CD8-positive, alpha-beta memory T cell (primary cell): ENCODE data around the gene KCND1. TPM values are rescaled to one million over a fixed set of nuclear protein-coding genes. Genes with fewer than 3 reads are reported as not detected.

Experiments used
- CTCF ChIA-PET: fragments of 350-600 bp; sonication (Branson Sonifier 250); formaldehyde crosslinking; loops from one replicate; lab custom pipeline; 2021; ENCODE audit warnings: antibody characterized with exemption; lab: Charles Lee
- POLR2A ChIA-PET: fragments of 350-600 bp; sonication (Branson Sonifier 250); formaldehyde crosslinking; loops from one replicate; lab custom pipeline; 2021; ENCODE audit warnings: antibody characterized with exemption; lab: Charles Lee
- DNase-seq, 5 donors: peaks; one replicate each; pipeline versions ENCODE4 v3.0.0 to v3.0.0-alpha.2; 2020 to 2022; ENCODE audit warnings: mixed read lengths in 1 of 5
- H3K27ac ChIP-seq: one replicate; pipeline ENCODE4 v1.7.0; 2013; ENCODE audit warnings: low read depth, mild to moderate bottlenecking, low read length, moderate library complexity
- H3K27me3 ChIP-seq: 2 replicates; pipeline ENCODE4 v1.7.0; 2013; ENCODE audit warnings: low read length, mild to moderate bottlenecking; ENCODE audit not compliant: insufficient read depth, poor library complexity, severe bottlenecking
- H3K36me3 ChIP-seq: 2 replicates; pipeline ENCODE4 v1.7.0; 2013; ENCODE audit warnings: mild to moderate bottlenecking, low read length, moderate library complexity; ENCODE audit not compliant: insufficient read depth
- H3K4me1 ChIP-seq: 2 replicates; pipeline ENCODE4 v1.7.0; 2013; ENCODE audit warnings: mild to moderate bottlenecking, low read length, moderate library complexity; ENCODE audit not compliant: insufficient read depth
- H3K4me3 ChIP-seq: 2 replicates; pipeline ENCODE4 v1.7.0; 2013; ENCODE audit warnings: mild to moderate bottlenecking, low read length
- H3K9me3 ChIP-seq: 2 replicates; pipeline ENCODE4 v1.7.0; 2013; ENCODE audit warnings: mild to moderate bottlenecking, low read length
- H3K27ac Mint-ChIP-seq, 8 donors: one replicate each; pipeline ENCODE4 v1.8.0; 2020 to 2021; ENCODE audit warnings: mixed read lengths in 8 of 8, mild to moderate bottlenecking in 6 of 8, inconsistent platforms in 3 of 8, moderate library complexity in 3 of 8
- H3K27me3 Mint-ChIP-seq, 2 donors: one replicate each; pipeline ENCODE4 v1.8.0; 2020 to 2021; ENCODE audit warnings: mixed read lengths in 2 of 2, mild to moderate bottlenecking in 1 of 2, moderate library complexity in 1 of 2
- H3K36me3 Mint-ChIP-seq, 3 donors: one replicate each; pipeline ENCODE4 v1.8.0; 2020 to 2021; ENCODE audit warnings: mixed read lengths in 3 of 3, inconsistent platforms in 1 of 3, mild to moderate bottlenecking in 1 of 3
- H3K4me1 Mint-ChIP-seq, 3 donors: one replicate each; pipeline ENCODE4 v1.8.0; 2020 to 2021; ENCODE audit warnings: mixed read lengths in 3 of 3, inconsistent platforms in 1 of 3, mild to moderate bottlenecking in 1 of 3
- H3K4me3 Mint-ChIP-seq, 7 donors: one replicate each; pipeline ENCODE4 v1.8.0; 2020 to 2021; ENCODE audit warnings: mixed read lengths in 7 of 7, mild to moderate bottlenecking in 6 of 7, moderate library complexity in 4 of 7, inconsistent platforms in 2 of 7
- H3K9me3 Mint-ChIP-seq, 5 donors: one replicate each; pipeline ENCODE4 v1.8.0; 2020 to 2022; ENCODE audit warnings: mixed read lengths in 5 of 5, mild to moderate bottlenecking in 3 of 5, moderate library complexity in 2 of 5, inconsistent platforms in 1 of 5
- polyA plus RNA-seq: library from polyadenylated mRNA; unstranded; fragments of 300-500 nt; fragmentation: Illumina TruSeq; gene quantifications from one replicate; pipeline ENCODE4 v1.2.3, GENCODE V29; 2021
- total RNA-seq, 2 experiments: library from RNA; stranded (reverse); gene quantifications; one replicate each; pipeline ENCODE4 v1.2.3, GENCODE V29; 2021

The KCND1 gene
- total and polyA plus RNA-seq, 3 experiments from 2014 or later = 0.06 to 1.1 (median 0.72) TPM

GRCh38 chrX:48974574-48974973, 2.9 kb upstream of the KCND1 start:
- Histone ChIP-seq H3K27ac (no peak overlapping the region), H3K4me3 (no peak overlapping the region), H3K4me1 (peaks cover 11% of the 10 kb centered on the region), H3K9me3 (no peaks in the 10 kb centered on the region), H3K27me3 (no peaks in the 10 kb centered on the region), H3K36me3 (no peaks in the 10 kb centered on the region)
- peak overlapping the region in 2 of 8 donors; percentile 20 to 89 for H3K27ac Mint-ChIP-seq
- peaks cover 0 to 17% (median 16%) of the 10 kb centered on the region in 3 donors for H3K4me1 Mint-ChIP-seq
- POLR2A ChIA-PET = no interaction called here
- no peak overlapping the region for H3K4me3 Mint-ChIP-seq
- H3K36me3 Mint-ChIP-seq = peaks cover 0 to 42% (median 9%) of the 10 kb centered on the region in 3 donors
- H3K27me3 Mint-ChIP-seq = peaks cover 0 to 9% of the 10 kb centered on the region in 2 donors
- no peaks in the 10 kb centered on the region for H3K9me3 Mint-ChIP-seq
- DNase-seq = no peak
- CTCF ChIA-PET = no interaction called here

GRCh38 chrX:48974033-48974432, 2.4 kb upstream of the KCND1 start:
- H3K36me3 ChIP-seq = no peaks in the 10 kb centered on the region
- H3K9me3 ChIP-seq = no peaks in the 10 kb centered on the region
- Mint-ChIP-seq H3K36me3 (peaks cover 0 to 42% (median 9%) of the 10 kb centered on the region in 3 donors), H3K4me3 (no peak overlapping the region), H3K27me3 (peaks cover 0 to 10% of the 10 kb centered on the region in 2 donors), H3K4me1 (peaks cover 0 to 17% (median 16%) of the 10 kb centered on the region in 3 donors), H3K9me3 (no peaks in the 10 kb centered on the region), H3K27ac (no peak overlapping the region)
- no peak overlapping the region for H3K27ac ChIP-seq
- no peaks in the 10 kb centered on the region for H3K27me3 ChIP-seq
- DNase-seq = no peak
- H3K4me3 ChIP-seq = no peak overlapping the region
- ChIA-PET CTCF (no interaction called here), POLR2A (no interaction called here)
- H3K4me1 ChIP-seq = peaks cover 11% of the 10 kb centered on the region

GRCh38 chrX:48972220-48973164, 848 bp upstream of the KCND1 start:
- H3K4me1 ChIP-seq = peaks cover 11% of the 10 kb centered on the region
- H3K4me3 Mint-ChIP-seq = peak overlapping the region in 6 of 7 donors; percentile 1 to 75 (median 47)
- H3K4me1 Mint-ChIP-seq = peaks cover 0 to 17% (median 16%) of the 10 kb centered on the region in 3 donors
- H3K27me3 Mint-ChIP-seq = peaks cover 0 to 6% of the 10 kb centered on the region in 2 donors
- H3K27ac ChIP-seq = no peak overlapping the region
- no peaks in the 10 kb centered on the region for H3K9me3 Mint-ChIP-seq
- CTCF ChIA-PET = interaction anchor here (1.5 to 2.1 kb wide), 3 partner anchors 14 to 70 kb away, joined by 4 to 5 read pairs (median 5); no protein-coding TSS in a partner anchor
- H3K27ac Mint-ChIP-seq = no peak overlapping the region
- DNase-seq = peak in 2 of 5 donors; percentile 4 to 51
- POLR2A ChIA-PET = no interaction called here
- no peaks in the 10 kb centered on the region for H3K9me3 ChIP-seq
- no peaks in the 10 kb centered on the region for H3K36me3 ChIP-seq
- H3K36me3 Mint-ChIP-seq = peaks cover 0 to 29% (median 6%) of the 10 kb centered on the region in 3 donors
- no peaks in the 10 kb centered on the region for H3K27me3 ChIP-seq
- H3K4me3 ChIP-seq = no peak overlapping the region

- Histone ChIP-seq H3K9me3 (no peaks in the 10 kb centered on the region), H3K27me3 (no peaks in the 10 kb centered on the region), H3K4me1 (peaks cover 11% of the 10 kb centered on the region), H3K4me3 (no peak overlapping the region), H3K36me3 (no peaks in the 10 kb centered on the region), H3K27ac (no peak overlapping the region)
- H3K27ac Mint-ChIP-seq = peak overlapping the region in 1 of 8 donors; percentile 54
- no peak for DNase-seq
- ChIA-PET POLR2A (no interaction called here), CTCF (interaction anchor here (0.5 kb wide), 1 partner anchor 513 kb away, joined by 3 read pairs; no protein-coding TSS in a partner anchor)
- H3K27me3 Mint-ChIP-seq = peaks cover 0 to 3% of the 10 kb centered on the region in 2 donors
- peaks cover 0 to 17% (median 14%) of the 10 kb centered on the region in 3 donors for H3K4me1 Mint-ChIP-seq
- H3K9me3 Mint-ChIP-seq = no peaks in the 10 kb centered on the region
- peaks cover 0 to 5% (median under 1%) of the 10 kb centered on the region in 3 donors for H3K36me3 Mint-ChIP-seq
- H3K4me3 Mint-ChIP-seq = no peak overlapping the region
These were observed 2.2 kb downstream of the KCND1 start for GRCh38 chrX:48969471-48969870.

- H3K27ac ChIP-seq = no peak overlapping the region
- Mint-ChIP-seq H3K9me3 (no peaks in the 10 kb centered on the region), H3K36me3 (peaks cover 0 to under 1% (median 0%) of the 10 kb centered on the region in 3 donors), H3K4me3 (no peak overlapping the region), H3K27ac (no peak overlapping the region), H3K4me1 (peaks cover 0 to 17% (median 17%) of the 10 kb centered on the region in 3 donors), H3K27me3 (peaks cover 0 to 3% of the 10 kb centered on the region in 2 donors)
- ChIA-PET POLR2A (no interaction called here), CTCF (no interaction called here)
- H3K9me3 ChIP-seq = no peaks in the 10 kb centered on the region
- no peaks in the 10 kb centered on the region for H3K27me3 ChIP-seq
- no peak overlapping the region for H3K4me3 ChIP-seq
- no peaks in the 10 kb centered on the region for H3K36me3 ChIP-seq
- H3K4me1 ChIP-seq = peaks cover 11% of the 10 kb centered on the region
- no peak for DNase-seq
These were observed 3.3 kb downstream of the KCND1 start for GRCh38 chrX:48968377-48968776.

GRCh38 chrX:48966796-48967579, 4.7 kb downstream of the KCND1 start:
- Mint-ChIP-seq H3K4me1 (peaks cover 0 to 9% (median 3%) of the 10 kb centered on the region in 3 donors), H3K27me3 (peaks cover 0 to 3% of the 10 kb centered on the region in 2 donors), H3K9me3 (no peaks in the 10 kb centered on the region), H3K36me3 (no peaks in the 10 kb centered on the region), H3K27ac (no peak overlapping the region), H3K4me3 (no peak overlapping the region)
- POLR2A ChIA-PET = no interaction called here
- CTCF ChIA-PET = no interaction called here
- no peaks in the 10 kb centered on the region for H3K36me3 ChIP-seq
- no peaks in the 10 kb centered on the region for H3K9me3 ChIP-seq
- peaks cover 5% of the 10 kb centered on the region for H3K4me1 ChIP-seq
- H3K27me3 ChIP-seq = no peaks in the 10 kb centered on the region
- H3K4me3 ChIP-seq = no peak overlapping the region
- H3K27ac ChIP-seq = no peak overlapping the region
- DNase-seq = no peak

GRCh38 chrX:48965959-48966358, 5.7 kb downstream of the KCND1 start:
- no peaks in the 10 kb centered on the region for H3K9me3 ChIP-seq
- no peaks in the 10 kb centered on the region for H3K4me1 ChIP-seq
- Mint-ChIP-seq H3K9me3 (no peaks in the 10 kb centered on the region), H3K4me3 (no peak overlapping the region), H3K36me3 (no peaks in the 10 kb centered on the region), H3K4me1 (peaks cover 0 to 6% (median 0%) of the 10 kb centered on the region in 3 donors), H3K27ac (no peak overlapping the region), H3K27me3 (peaks cover 0 to 6% of the 10 kb centered on the region in 2 donors)
- H3K4me3 ChIP-seq = no peak overlapping the region
- H3K27ac ChIP-seq = no peak overlapping the region
- CTCF ChIA-PET = no interaction called here
- H3K36me3 ChIP-seq = no peaks in the 10 kb centered on the region
- no peaks in the 10 kb centered on the region for H3K27me3 ChIP-seq
- no peak for DNase-seq
- POLR2A ChIA-PET = no interaction called here
